Measurements from ENCODE around the gene TSEN2. TPM values are rescaled to one million over a fixed set of nuclear protein-coding genes. Genes with fewer than 3 reads are reported as not detected.

TSEN2 gene
- total RNA-seq, 1 experiment from 2014 or later: 35.5 TPM

DNA sequence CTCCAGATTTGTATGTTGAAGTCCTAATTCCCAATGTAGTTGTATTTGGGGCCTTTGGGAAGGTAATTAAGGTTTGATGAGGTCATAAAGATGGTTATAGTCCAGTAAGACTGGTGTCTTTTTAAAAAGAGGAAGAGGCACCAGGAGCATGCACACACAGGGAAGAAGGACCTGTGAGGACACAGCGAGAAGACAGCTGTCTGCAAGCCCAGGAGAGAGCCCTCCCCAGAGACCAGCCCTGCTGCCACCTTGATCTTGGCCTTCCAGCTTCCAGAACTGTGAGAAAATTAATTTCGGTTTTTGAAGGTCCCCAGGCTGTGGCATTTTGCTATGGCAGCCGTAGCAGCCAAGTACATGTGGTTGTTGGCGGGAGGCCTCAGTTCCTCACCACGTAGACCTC, 32.8 kb upstream of the TSEN2 start:
- no peaks in the 10 kb centered on the region for H3K27me3 ChIP-seq (ENCODE audit: insufficient read depth, low read length)
- H3K79me2 ChIP-seq (ENCODE audit: insufficient read depth, low read length): no peaks in the 10 kb centered on the region
- CTCF ChIA-PET: no interaction called here
- no peak for DNase-seq (ENCODE audit: low read depth, low spot score)
- H3K4me1 ChIP-seq (ENCODE audit: control insufficient read depth in 1 of 2, insufficient read depth in 2 of 2, low read length in 2 of 2): peaks cover 5 to 30% of the 10 kb centered on the region in 2 experiments; a peak in 3 of 4 replicates
- POLR2A ChIA-PET: no interaction called here
- H3K4me2 ChIP-seq (ENCODE audit: low read length): no peak overlapping the region
- no TSS peak for BruUV-seq (replicated peaks)
- no peak overlapping the region for H3K4me3 ChIP-seq (replicated peaks in 1 of 2; ENCODE audit: low read depth in 1 of 2, low read length in 2 of 2)
- H3K9me2 ChIP-seq (ENCODE audit: insufficient read depth): no peaks in the 10 kb centered on the region
- H2AFZ ChIP-seq (ENCODE audit: low read depth, low read length, poor library complexity, severe bottlenecking): no peak overlapping the region
- no peak overlapping the region for H3K27ac ChIP-seq (ENCODE audit: low read depth, low read length)
- H3K9me3 ChIP-seq (ENCODE audit: control insufficient read depth in 1 of 2, insufficient read depth in 1 of 2, low read depth in 1 of 2, low read length in 2 of 2): no peaks in the 10 kb centered on the region
- no peak overlapping the region for H3K9ac ChIP-seq (ENCODE audit: low read length)
- ATAC-seq: no peak
- intact Hi-C loops (cut with micrococcal nuclease): no loop called here
- no peaks in the 10 kb centered on the region for H3K36me3 ChIP-seq (ENCODE audit: control insufficient read depth in 1 of 2, insufficient read depth in 2 of 2, low read length in 2 of 2)
- RAD21 ChIA-PET (ENCODE audit: low non-redundant PET in 1 of 2, low total read pairs in 2 of 2, uncharacterized antibody in 2 of 2, unreplicated experiment in 2 of 2): no interaction called here
- no peaks in the 10 kb centered on the region for H4K20me1 ChIP-seq (ENCODE audit: insufficient read depth)
- TF ChIP-seq ZNF274 (IDR thresholded peaks at IDR 0.05; ENCODE audit: low read depth, low read length) (no peak), CEBPB (IDR thresholded peaks at IDR 0.05; ENCODE audit: low read depth) (no peak), TCF7L2 (IDR thresholded peaks at IDR 0.05; ENCODE audit: borderline replicate concordance, extremely low read depth, insufficient read depth, insufficient read length) (no peak), YY1 (IDR thresholded peaks at IDR 0.05; ENCODE audit: extremely low read depth, insufficient replicate concordance, low read depth, low read length) (no peak), POLR2AphosphoS5 (IDR thresholded peaks at IDR 0.05; ENCODE audit: low read depth, low read length) (no peak), EZH2 (IDR thresholded peaks at IDR 0.05) (no peak), SIN3A (IDR thresholded peaks at IDR 0.05; ENCODE audit: low read depth) (no peak), ZBTB33 (IDR thresholded peaks at IDR 0.05; ENCODE audit: extremely low read depth, insufficient replicate concordance, low read length) (no peak), CBX3 (IDR thresholded peaks at IDR 0.05; ENCODE audit: low read depth) (no peak), ZFX (IDR thresholded peaks at IDR 0.05) (no peak), EZH2phosphoT487 (IDR thresholded peaks at IDR 0.05; ENCODE audit: borderline replicate concordance) (no peak), ELF1 (IDR thresholded peaks at IDR 0.05; ENCODE audit: borderline replicate concordance, low read depth) (no peak), SRF (IDR thresholded peaks at IDR 0.05; ENCODE audit: low read depth) (no peak), ATF3 (IDR thresholded peaks at IDR 0.05) (no peak)
- TF ChIP-seq, protein P1, sequence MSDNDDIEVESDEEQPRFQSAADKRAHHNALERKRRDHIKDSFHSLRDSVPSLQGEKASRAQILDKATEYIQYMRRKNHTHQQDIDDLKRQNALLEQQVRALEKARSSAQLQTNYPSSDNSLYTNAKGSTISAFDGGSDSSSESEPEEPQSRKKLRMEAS (IDR thresholded peaks at IDR 0.05): no peak
- TF ChIP-seq, protein P2, sequence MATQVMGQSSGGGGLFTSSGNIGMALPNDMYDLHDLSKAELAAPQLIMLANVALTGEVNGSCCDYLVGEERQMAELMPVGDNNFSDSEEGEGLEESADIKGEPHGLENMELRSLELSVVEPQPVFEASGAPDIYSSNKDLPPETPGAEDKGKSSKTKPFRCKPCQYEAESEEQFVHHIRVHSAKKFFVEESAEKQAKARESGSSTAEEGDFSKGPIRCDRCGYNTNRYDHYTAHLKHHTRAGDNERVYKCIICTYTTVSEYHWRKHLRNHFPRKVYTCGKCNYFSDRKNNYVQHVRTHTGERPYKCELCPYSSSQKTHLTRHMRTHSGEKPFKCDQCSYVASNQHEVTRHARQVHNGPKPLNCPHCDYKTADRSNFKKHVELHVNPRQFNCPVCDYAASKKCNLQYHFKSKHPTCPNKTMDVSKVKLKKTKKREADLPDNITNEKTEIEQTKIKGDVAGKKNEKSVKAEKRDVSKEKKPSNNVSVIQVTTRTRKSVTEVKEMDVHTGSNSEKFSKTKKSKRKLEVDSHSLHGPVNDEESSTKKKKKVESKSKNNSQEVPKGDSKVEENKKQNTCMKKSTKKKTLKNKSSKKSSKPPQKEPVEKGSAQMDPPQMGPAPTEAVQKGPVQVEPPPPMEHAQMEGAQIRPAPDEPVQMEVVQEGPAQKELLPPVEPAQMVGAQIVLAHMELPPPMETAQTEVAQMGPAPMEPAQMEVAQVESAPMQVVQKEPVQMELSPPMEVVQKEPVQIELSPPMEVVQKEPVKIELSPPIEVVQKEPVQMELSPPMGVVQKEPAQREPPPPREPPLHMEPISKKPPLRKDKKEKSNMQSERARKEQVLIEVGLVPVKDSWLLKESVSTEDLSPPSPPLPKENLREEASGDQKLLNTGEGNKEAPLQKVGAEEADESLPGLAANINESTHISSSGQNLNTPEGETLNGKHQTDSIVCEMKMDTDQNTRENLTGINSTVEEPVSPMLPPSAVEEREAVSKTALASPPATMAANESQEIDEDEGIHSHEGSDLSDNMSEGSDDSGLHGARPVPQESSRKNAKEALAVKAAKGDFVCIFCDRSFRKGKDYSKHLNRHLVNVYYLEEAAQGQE (IDR thresholded peaks at IDR 0.05; ENCODE audit: low read depth): no peak

Measured in HCT116 (cell line).